Erythroblast (primary cell): ENCODE data around the gene AURKAIP1.

ENCODE experiments used
- GATA1 ChIP-seq: IDR thresholded peaks from 2 replicates; pipeline ENCODE4 v1.6.1; 2011; ENCODE audit warnings: low read depth, mild to moderate bottlenecking, control low read depth, low read length, moderate library complexity
- POLR2A ChIP-seq: IDR thresholded peaks from 2 replicates; pipeline ENCODE4 v1.6.1; 2011; ENCODE audit warnings: mild to moderate bottlenecking, low read length

GRCh38 chr1:1355416-1355815, 19.6 kb downstream of the AURKAIP1 start:
- TF ChIP-seq POLR2A (no peak), GATA1 (no peak)
